ENCODE results near the gene AP4E1. TPM values are rescaled to one million over a fixed set of nuclear protein-coding genes. Genes with fewer than 3 reads are reported as not detected.
"Not testable (repeated sequence)": the region's sequence is repeated elsewhere in the genome, so short reads cannot be mapped to it uniquely, and the experiment has no call there.

Gene AP4E1
- total RNA-seq, 2 donors from 2014 or later, result 6.1 to 9.2 TPM

DNA sequence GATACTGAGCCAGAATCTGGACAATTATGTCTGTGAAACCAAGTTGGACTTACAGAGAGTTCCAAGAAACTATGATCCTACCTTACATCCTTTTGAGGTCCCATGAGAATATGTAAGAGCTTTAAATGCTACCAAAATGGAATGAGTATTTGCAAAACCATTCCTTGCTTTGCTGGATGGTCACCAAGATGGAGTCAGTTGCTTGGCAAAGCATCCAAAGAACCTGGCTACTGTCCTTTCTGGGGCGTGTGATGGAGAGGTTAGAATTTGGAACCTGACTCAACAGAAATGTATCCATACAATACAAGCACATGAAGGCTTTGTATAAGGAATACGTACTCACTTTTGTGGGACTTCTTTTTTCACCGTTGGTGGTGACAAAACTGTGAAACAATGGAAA, 36.2 kb downstream of the AP4E1 start:
- no peak overlapping the region for H3K4me3 ChIP-seq
- H3K9me3 ChIP-seq, result no peaks in the 10 kb centered on the region
- intact Hi-C loops (cut with DNase I), result no loop called here
- no peak overlapping the region for H3K27ac ChIP-seq
- H3K27me3 ChIP-seq (replicated peaks; ENCODE audit: insufficient read depth), result no peaks in the 10 kb centered on the region
- H3K4me1 ChIP-seq (replicated peaks), result no peaks in the 10 kb centered on the region
- peaks cover 0 to 2% of the 10 kb centered on the region in 2 donors for H3K36me3 ChIP-seq
- no peak for TF ChIP-seq POLR2AphosphoS5 (IDR thresholded peaks at IDR 0.05)
- TF ChIP-seq, protein P1, sequence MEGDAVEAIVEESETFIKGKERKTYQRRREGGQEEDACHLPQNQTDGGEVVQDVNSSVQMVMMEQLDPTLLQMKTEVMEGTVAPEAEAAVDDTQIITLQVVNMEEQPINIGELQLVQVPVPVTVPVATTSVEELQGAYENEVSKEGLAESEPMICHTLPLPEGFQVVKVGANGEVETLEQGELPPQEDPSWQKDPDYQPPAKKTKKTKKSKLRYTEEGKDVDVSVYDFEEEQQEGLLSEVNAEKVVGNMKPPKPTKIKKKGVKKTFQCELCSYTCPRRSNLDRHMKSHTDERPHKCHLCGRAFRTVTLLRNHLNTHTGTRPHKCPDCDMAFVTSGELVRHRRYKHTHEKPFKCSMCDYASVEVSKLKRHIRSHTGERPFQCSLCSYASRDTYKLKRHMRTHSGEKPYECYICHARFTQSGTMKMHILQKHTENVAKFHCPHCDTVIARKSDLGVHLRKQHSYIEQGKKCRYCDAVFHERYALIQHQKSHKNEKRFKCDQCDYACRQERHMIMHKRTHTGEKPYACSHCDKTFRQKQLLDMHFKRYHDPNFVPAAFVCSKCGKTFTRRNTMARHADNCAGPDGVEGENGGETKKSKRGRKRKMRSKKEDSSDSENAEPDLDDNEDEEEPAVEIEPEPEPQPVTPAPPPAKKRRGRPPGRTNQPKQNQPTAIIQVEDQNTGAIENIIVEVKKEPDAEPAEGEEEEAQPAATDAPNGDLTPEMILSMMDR (IDR thresholded peaks at IDR 0.05), result no peak
- TF ChIP-seq POLR2A (IDR thresholded peaks at IDR 0.05), result no peak
- WGBS, result 89% methylated on average over 3 of the region's 3 CpGs
- no peak for DNase-seq (ENCODE audit: low spot score)

DNA sequence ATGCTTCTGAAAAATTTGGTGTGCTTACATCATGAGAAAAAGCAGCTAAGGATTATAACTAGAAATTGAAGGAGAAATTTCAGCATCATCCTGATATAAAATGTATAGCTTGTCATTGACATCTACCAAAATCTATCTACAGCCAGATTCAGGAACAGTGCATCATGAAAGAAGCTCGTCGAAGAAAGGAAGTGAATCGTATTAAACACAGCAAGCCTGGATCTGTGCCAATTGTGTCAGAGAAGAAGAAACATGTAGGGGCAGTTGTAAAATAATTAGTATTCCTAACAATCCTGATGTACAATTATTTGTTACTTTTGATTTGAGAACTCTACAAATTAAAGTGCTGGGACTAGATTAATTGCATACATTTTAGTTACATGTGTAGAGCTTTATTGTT, 37.2 kb downstream of the AP4E1 start:
- DNase-seq (ENCODE audit: low spot score), result no peak
- Histone ChIP-seq H3K9me3 (no peaks in the 10 kb centered on the region), H3K4me3 (no peak overlapping the region), H3K27ac (no peak overlapping the region), H3K4me1 (replicated peaks) (no peaks in the 10 kb centered on the region), H3K36me3 (peaks cover 0 to 2% of the 10 kb centered on the region in 2 donors), H3K27me3 (replicated peaks; ENCODE audit: insufficient read depth) (no peaks in the 10 kb centered on the region)
- intact Hi-C loops (cut with DNase I), result no loop called here
- TF ChIP-seq POLR2A (IDR thresholded peaks at IDR 0.05), result no peak
- TF ChIP-seq, protein P1 (IDR thresholded peaks at IDR 0.05), result no peak
- 46% methylated on average over 3 of the region's 3 CpGs for WGBS

DNA sequence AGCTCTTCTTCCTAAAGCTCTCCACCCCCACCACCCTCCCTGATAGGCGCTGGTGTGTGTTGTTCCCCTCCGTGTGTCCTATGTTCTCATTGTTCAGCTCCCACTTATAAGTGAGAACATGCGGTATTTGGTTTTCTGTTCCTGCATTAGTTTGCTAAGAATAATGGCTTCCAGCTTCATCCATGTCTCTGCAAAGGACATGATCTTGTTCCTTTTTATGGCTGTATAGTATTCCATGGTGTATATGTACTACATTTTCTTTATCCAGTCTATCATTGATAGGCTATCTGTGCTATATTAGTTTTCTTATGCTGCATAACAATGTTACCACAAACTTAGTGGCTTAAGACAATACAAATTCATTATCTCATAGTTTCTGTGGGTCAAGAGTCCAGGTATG, 42.3 kb downstream of the AP4E1 start:
- H3K27me3 ChIP-seq (replicated peaks; ENCODE audit: insufficient read depth); H3K4me3 ChIP-seq; H3K36me3 ChIP-seq; H3K9me3 ChIP-seq; DNase-seq (ENCODE audit: low spot score); H3K4me1 ChIP-seq (replicated peaks); H3K27ac ChIP-seq; intact Hi-C loops (cut with DNase I): not testable (repeated sequence)
- WGBS, result 99% methylated on average over 3 of the region's 3 CpGs

DNA sequence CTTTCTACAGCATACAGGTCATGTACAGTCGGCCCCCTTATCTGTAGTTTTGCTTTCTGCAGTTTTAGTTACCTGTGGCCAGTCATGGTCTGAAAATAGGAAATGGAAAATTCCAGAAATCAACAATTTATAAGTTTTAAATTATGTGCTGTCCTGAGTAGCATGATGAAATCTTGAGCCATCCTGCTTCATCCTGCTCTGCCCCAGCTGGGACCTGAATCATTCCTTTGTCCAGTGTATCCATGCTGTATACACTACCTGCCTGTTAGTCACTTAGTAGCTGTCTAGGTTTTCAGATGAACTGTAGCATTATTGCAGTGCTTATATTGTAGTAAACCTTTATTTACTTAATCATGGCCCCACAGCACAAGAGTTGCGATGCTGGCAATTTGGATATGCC, 44.8 kb downstream of the AP4E1 start:
- WGBS, result 96% methylated on average over 2 of the region's 2 CpGs
- TF ChIP-seq POLR2A (IDR thresholded peaks at IDR 0.05) (no peak), POLR2AphosphoS5 (IDR thresholded peaks at IDR 0.05) (no peak)
- TF ChIP-seq, protein P1 (IDR thresholded peaks at IDR 0.05), result no peak
- H3K4me3 ChIP-seq, result no peak overlapping the region
- no peak for DNase-seq (ENCODE audit: low spot score)
- H3K27ac ChIP-seq, result no peak overlapping the region
- no peaks in the 10 kb centered on the region for H3K9me3 ChIP-seq
- no peaks in the 10 kb centered on the region for H3K4me1 ChIP-seq (replicated peaks)
- H3K36me3 ChIP-seq, result no peaks in the 10 kb centered on the region
- no peaks in the 10 kb centered on the region for H3K27me3 ChIP-seq (replicated peaks; ENCODE audit: insufficient read depth)
- intact Hi-C loops (cut with DNase I), result no loop called here

DNA sequence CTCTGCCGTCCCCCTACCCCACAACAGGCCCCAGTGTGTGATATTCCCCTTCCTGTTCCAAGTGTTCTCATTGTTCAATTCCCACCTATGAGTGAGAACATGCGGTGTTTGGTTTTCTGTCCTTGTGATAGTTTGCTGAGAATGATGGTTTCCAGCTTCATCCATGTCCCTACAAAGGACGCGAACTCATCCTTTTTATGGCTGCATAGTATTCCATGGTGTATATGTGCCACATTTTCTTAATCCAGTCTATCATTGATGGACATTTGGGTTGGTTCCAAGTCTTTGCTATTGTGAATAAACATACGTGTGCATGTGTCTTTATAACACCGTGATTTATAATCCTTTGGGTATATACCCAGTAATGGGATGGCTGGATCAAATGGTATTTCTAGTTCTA, 46.4 kb downstream of the AP4E1 start:
- H3K4me3 ChIP-seq; H3K36me3 ChIP-seq; H3K27me3 ChIP-seq (replicated peaks; ENCODE audit: insufficient read depth); H3K4me1 ChIP-seq (replicated peaks); DNase-seq (ENCODE audit: low spot score); H3K9me3 ChIP-seq; intact Hi-C loops (cut with DNase I); H3K27ac ChIP-seq: not testable (repeated sequence)
- 92% methylated on average over 6 of the region's 6 CpGs for WGBS

DNA sequence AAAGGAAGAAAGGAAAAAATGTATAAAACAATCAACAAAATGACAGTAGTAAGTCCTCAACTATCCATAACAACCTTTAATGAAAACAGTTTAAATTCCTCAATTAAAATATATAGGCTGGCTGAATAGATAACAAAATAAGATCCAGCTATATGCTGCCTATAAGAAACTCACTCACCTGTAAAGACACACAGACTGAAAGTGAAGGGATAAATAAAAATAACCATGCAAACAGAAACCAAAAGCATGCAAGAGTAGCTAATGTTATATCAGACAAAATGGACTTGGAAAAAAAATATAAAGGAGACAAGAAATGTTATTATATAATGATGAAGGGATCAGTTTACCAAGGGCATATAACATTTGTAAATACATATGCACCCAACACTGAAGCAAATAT, 51.2 kb downstream of the AP4E1 start:
- H3K4me3 ChIP-seq, result no peak overlapping the region
- no peaks in the 10 kb centered on the region for H3K36me3 ChIP-seq
- no peaks in the 10 kb centered on the region for H3K4me1 ChIP-seq (replicated peaks)
- no peaks in the 10 kb centered on the region for H3K9me3 ChIP-seq
- no peak overlapping the region for H3K27ac ChIP-seq
- no peaks in the 10 kb centered on the region for H3K27me3 ChIP-seq (replicated peaks; ENCODE audit: insufficient read depth)
- TF ChIP-seq, protein P1 (IDR thresholded peaks at IDR 0.05), result no peak
- TF ChIP-seq POLR2AphosphoS5 (IDR thresholded peaks at IDR 0.05) (no peak), POLR2A (IDR thresholded peaks at IDR 0.05) (no peak)
- intact Hi-C loops (cut with DNase I), result no loop called here
- no peak for DNase-seq (ENCODE audit: low spot score)
